NCI-H1048 (cell line): Measurements from ENCODE around the gene LDHB.
"Not testable (repeated sequence)": the region's sequence is repeated elsewhere in the genome, so short reads cannot be mapped to it uniquely, and the experiment has no call there.

Source experiments
- DNase-seq: peaks from one replicate; lab custom pipeline; 2025; lab: John Stamatoyannopoulos, UW

LDHB gene

DNA sequence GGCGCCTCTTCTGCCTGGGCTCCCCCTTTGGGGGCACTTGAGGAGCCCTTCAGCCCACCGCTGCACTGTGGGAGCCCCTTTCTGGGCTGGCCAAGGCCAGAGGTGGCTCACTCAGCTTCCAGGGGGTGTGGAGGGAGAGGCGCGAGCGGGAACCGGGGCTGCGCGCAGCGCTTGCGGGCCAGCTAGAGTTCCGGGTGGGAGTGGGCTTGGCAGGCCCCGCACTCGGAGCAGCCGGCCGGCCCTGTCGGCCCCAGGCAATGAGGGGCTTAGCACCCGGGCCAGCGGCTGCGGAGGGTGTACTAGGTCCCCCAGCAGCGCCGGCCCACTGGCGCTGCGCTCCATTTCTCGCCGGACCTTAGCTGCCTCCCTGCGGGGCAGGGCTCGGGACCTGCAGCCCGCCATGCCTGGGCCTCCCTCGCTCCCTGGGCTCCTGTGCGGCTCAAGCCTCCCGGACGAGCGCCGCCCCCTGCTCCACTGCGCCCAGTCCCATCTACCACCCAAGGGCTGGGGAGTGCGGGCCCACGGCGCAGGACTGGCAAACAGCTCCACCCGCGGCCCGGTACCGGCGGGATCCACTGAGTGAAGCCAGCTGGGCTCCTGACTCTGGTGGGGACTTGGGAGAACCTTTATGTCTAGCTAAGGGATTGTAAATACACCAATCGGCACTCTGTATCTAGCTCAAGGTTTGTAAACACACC is 3.9 kb upstream of the LDHB start:
- not testable (repeated sequence) for DNase-seq

DNA sequence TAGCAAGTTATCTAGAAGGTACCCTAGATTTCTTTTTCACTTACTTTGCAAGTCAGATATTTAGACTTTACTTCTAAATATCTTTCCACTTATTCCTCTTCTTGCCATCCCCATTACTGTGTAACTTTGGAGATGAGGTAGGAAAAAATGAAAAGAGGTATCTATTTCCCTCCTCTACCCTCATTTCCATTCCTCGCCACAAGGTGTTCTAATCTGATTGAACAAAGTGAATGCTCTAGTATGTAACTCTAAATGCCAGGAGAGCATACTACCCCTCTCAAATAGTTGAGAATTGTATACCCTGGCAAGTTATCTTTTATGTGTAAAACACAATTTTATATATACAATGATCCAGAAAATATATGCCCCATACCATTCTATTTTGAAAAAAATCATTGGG is 1.7 kb upstream of the LDHB start:
- no peak for DNase-seq

- DNase-seq: no peak
Observed at GRCh38 chr12:21656905-21657325, 727 bp downstream of the LDHB start.

GRCh38 chr12:21655591-21655990 is 2.1 kb downstream of the LDHB start:
- no peak for DNase-seq

DNA sequence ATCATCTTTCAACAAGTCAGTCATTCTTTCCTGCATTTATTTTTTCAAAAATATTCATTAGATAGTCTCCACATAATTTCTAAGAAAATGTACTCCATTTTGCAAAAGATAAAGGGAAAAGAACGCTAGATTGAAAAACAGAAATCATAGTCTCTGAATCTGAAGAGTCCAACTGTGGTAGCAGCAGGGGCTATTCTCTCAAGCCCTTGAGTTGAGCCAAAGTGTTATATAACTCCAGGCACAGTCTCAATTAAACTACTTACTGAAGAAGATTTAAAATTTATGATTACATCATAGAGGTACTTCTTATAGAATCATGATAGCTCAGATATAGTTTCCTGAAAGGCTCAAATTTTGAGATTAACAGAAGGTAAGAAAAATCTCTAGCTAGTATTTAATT is 5.8 kb downstream of the LDHB start:
- DNase-seq: no peak

DNA sequence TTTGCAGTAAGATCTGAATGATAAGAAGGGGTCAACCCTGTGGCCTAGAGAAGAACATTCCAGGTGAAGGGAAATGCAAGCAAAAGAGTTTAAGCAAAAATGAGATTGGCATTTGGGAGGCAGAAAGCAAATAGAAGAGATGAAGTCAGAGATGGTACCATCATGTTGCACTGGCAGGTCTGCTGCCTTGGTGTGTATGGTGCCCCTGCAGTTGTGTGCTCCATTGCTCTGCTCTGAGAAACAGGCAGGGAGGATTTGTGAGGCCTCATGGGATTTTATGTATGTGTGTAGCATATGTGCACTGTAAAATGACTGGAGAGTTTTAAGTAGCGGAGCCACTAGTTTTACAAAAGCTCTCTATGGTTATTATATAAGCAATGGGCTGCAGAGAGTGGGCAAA is 6.6 kb downstream of the LDHB start:
- no peak for DNase-seq

- DNase-seq: no peak
Observed at GRCh38 chr12:21649034-21649433, 8.6 kb downstream of the LDHB start.

DNA sequence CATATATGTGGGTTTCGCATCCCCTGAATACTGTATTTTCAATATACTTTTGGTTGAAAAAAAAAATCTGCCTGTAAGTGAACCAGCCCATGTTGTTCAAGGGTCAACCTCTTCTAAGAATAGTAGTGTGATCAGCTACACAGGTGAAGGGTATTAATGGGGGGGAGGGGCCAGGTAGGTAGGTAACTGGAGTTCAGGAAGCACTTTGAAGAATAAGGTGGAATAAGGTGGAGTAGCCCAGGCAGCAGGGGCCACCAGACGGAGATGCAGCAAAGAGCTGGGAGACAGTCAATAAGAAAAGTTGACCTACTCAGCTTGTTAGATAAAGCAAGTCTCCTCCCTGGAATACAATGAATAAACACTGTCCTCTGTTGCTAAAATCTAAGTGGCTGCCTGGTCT is 9.3 kb downstream of the LDHB start:
- no peak for DNase-seq

GRCh38 chr12:21647179-21647578 is 10.5 kb downstream of the LDHB start:
- DNase-seq: no peak

DNA sequence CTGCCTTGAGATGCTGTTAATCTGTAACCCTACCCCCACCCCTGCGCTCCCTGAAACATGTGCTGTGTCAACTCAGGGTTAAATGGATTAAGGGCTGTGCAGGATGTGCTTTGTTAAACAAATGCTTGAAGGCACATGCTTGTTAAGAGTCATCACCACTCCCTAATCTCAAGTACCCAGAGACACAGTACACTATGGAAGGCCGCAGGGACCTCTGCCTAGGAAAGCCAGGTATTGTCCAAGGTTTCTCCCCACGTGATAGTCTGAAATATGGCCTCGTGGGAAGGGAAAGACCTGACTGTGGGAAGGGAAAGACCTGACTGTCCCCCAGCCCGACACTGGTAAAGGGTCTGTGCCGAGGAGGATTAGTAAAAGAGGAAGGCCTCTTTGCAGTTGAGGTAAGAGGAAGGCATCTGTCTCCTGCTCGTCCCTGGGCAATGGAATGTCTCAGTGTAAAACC is 12.6 kb downstream of the LDHB start:
- DNase-seq: not testable (repeated sequence)

GRCh38 chr12:21644516-21644915 is 13.1 kb downstream of the LDHB start:
- DNase-seq: no peak

DNA sequence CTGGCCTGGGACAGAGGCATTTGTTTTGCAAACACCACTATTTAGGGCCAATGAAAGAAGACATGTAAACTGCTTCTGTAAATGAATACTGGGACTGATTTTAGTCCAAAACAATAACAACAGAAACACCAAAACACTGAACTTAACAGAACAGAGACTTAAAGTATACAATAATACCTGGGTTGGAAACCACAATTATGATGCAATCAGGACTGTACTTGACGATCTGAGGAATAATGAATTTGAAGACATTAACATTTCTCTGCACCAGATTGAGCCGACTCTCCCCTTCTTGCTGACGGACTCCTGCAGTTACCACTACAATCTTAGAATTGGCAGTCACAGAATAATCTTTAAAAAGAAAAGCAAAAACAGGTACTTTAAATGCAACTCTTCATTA is 13.9 kb downstream of the LDHB start:
- no peak for DNase-seq

DNA sequence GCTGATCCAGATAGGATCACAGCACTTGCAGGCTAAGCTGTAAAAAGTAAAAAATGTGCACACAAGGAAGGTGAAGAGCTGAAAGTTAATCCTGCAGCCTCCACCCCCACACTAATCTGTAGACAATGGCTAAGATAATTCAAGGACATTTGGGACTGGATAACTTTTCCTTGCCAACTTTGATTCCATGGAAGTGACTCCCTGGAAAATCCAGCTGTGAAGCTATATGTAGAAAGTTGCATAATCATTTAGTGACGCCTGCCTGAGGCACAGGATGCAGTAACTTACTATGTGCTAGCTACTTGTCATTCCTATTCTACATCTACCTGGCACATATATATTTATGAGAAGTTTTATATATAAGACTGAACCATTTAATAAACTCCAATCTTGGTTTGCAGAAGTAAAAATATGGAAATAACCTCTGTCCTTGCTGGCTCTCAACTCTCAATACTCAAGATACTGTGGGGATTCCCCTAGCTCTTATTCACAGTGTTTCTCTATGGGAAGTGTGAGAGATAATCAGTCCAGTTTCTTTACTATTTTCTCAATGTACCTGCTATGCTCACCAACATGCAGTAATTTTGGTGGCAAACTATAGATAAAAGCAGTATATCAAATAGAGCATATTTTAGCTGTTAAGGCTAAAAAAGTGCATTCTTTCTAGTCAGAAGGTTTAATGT is 14.8 kb downstream of the LDHB start:
- no peak for DNase-seq

DNA sequence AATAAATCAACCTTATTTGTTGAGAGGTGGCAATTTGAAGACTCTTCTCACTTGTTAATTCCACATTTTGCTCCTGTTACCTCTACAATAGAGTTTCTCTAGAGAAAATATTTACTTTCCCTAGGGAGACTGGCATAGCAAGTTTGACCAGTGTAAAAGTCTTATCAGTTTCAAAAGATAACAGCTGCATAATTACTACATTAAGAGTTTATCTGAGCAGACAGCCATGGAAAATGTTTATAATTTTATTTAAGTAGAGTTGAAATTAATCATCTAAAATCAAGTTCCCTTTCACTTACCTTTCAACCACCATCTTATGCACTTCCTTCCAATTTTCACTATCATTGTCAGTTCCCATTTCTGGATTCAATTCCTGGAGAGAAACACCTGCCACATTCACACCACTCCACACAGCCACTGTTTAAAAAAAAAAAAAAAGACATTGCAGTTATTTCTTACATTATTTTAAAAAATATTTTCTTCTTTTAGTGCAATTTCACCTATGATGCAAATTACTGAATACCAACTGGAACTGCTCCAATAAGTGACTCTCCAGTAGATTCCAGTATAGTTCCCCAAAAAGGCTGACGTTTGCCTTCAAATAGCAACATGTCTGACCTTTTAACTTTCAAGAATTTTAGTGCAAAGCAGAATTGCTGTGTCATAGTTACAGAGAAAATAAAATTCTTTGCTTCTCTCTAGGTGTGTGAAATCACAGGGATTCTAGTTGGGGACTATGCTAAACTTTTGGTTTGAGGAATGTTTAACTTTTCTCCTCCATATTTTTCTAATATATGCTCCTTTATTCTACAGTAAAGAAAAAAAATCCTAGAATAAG is 19.4 kb downstream of the LDHB start:
- DNase-seq: no peak

DNA sequence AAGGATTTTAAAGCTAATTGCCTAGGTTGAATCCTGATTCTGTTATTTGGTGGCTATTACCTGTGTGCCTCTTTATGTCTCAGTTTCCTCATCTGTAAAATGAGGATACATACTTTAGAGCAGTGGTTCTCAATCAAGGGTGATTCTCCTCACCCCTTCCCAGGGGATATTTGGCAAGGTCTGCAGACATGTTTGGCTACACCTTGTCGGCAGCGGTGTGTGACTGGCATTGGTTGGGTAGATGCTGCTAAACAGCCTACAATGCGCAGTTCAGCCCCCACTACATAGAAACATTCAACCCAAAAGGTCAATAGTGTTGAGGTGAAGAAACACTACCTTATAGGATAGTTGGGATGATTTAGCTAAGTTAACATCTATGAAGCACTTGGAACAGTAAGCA is 23.4 kb downstream of the LDHB start:
- no peak for DNase-seq

GRCh38 chr12:21631367-21631766 is 26.3 kb downstream of the LDHB start:
- DNase-seq: no peak

DNA sequence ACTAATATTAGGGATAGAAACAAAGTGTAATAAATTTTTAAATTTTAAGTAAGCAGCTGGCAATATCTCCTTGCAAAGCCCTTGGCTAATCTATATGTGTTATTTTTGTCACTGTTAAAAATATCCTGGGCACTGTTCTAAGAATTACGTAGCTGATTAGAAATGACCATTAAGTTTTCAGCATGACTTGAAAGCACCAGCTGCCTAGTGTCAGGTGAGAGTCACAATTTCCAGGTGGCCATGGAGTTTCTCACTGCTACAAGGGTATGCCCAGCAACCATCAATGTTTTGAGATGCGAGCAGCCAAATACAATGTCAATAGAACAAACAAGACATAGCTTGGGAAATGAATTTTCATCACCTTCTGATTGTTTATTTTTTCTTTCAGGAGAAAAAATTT is 29.7 kb downstream of the LDHB start:
- no peak for DNase-seq

GRCh38 chr12:21618566-21618965 is 39.1 kb downstream of the LDHB start:
- DNase-seq: no peak

DNA sequence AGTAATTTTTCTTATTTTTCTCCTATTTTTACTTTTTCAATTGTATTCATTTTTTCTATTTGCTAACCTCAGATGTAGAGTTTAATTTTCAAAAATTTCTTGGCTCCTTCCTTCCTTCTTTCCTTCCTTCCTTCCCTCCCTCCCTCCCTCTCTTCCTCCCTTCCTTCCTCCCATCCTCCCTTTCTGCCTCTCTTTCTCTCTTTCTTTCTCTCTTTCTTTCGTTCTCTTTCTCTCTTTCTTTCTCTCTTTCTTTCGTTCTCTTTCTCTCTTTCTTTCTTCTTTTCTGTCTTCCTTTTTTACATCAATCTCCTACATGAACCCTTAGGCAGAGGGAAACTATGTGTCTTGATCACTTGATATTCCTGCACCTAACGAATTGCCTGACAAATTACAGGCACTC is 40.6 kb downstream of the LDHB start:
- DNase-seq: no peak

DNA sequence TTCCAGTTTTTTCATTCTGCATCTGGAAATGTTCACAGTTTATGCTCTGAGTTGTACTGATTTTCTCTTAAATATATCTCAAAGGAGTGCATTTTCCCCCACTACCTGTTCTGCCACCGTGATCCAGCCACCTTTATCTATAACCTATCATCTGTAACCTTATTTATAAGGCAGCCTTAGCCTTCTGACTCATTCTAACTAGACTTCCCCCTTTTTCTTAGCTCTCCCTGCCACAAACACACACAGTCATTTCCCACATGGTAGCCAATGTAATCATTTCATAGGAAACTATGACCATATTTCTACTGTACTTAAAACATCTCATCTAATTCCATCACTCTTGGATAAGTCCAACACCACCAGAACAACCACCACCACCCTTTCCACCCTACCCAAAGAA is 42.2 kb downstream of the LDHB start:
- no peak for DNase-seq

DNA sequence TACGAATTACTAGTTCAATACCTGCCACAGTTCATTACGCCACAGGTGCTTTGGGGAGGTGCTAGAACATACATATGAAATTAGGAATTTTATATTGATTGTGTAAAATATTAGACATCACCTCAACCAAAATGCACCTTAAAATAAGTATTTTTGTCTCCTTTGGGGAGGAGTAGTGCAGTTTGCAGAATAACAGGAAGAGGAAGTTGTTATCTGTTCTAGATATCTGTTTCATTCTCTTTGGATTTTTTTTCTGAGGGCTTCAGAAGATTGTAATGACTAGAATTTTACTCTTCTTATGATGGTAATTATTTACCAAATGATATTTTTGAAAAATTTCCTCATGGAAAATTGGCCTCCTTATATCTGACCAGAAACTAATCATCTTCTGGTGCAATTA is 43.1 kb downstream of the LDHB start:
- no peak for DNase-seq

DNA sequence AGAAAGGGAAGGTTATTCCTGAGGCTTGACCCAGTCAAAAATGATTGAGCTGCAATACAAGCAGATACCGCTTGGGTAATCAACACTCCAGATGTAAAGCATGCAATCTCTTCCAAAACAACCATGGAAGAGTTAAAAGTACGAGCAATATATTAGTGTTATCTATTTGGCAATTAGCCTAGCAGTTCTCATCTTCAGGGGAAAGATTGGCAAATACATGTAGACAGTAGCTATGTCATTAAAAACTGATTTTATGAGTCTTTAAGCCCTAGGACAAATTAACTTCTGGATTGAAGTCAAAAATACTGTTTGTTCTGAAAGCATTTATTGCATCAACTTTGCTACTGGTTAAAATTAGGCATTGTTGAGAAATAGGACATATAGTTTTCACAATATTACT is 43.7 kb downstream of the LDHB start:
- DNase-seq: no peak

DNA sequence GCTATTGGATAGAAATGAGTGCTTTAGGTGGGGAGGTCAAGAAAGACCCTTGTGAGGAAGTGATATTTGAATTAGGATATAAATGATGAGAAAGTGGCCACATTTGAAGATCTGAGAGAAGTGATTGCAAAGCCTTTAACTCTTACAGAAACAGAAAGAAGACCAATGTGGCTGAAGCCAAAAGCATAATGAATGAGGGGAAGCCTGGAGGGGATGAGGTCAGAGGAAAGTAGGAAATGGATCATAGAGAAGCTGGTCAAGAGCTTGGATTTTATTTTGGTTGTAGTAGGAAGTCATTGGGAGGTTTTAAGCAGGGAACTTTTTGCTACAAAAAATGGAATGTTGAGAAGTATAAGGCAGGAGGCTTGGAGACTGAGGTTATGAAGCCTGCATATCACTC is 49.4 kb downstream of the LDHB start:
- DNase-seq: no peak
